Natural killer cell (primary cell): ENCODE results near the gene WDFY4. TPM values are rescaled to one million over a fixed set of nuclear protein-coding genes. Genes with fewer than 3 reads are reported as not detected.

Source experiments
- ATAC-seq, 3 donors: fragments of 150-1000 bp in 2 of 3; fragments of 200-7000 bp in 1 of 3; cut with Tn5 transposase; 1 replicate in 1 of 3; 2 replicates in 2 of 3; pipeline ENCODE4 v1.10.0; 2021; ENCODE audit warnings: mild to moderate bottlenecking in 2 of 3, moderate library complexity in 2 of 3
- DNase-seq, 2 donors: peaks; one replicate each; pipeline versions ENCODE4 v3.0.0 to v3.0.0-alpha.2; 2013 to 2021; ENCODE audit warnings: mixed read lengths in 1 of 2
- H3K27ac ChIP-seq: one replicate; pipeline ENCODE4 v1.5.1; 2013; ENCODE audit warnings: mild to moderate bottlenecking, low read length
- H3K27me3 ChIP-seq: one replicate; pipeline ENCODE4 v1.6.1; 2013; ENCODE audit warnings: low read length; ENCODE audit not compliant: control insufficient read depth, insufficient read depth
- H3K36me3 ChIP-seq: one replicate; pipeline ENCODE4 v1.6.1; 2013; ENCODE audit warnings: low read length; ENCODE audit not compliant: control insufficient read depth, insufficient read depth
- H3K4me1 ChIP-seq: one replicate; pipeline ENCODE4 v1.6.1; 2013; ENCODE audit warnings: low read length; ENCODE audit not compliant: control insufficient read depth, insufficient read depth
- H3K4me3 ChIP-seq: one replicate; pipeline ENCODE4 v1.5.1; 2013; ENCODE audit warnings: low read length
- H3K9me3 ChIP-seq: one replicate; pipeline ENCODE4 v1.6.1; 2013; ENCODE audit warnings: low read length; ENCODE audit not compliant: control insufficient read depth, insufficient read depth
- H3K27ac Mint-ChIP-seq, 2 donors: one replicate each; pipeline ENCODE4 v1.8.0; 2022; ENCODE audit warnings: mild to moderate bottlenecking in 2 of 2, mixed read lengths in 2 of 2, moderate library complexity in 1 of 2
- H3K27me3 Mint-ChIP-seq, 2 donors: one replicate each; pipeline ENCODE4 v1.8.0; 2022; ENCODE audit warnings: low read depth in 2 of 2, mixed read lengths in 2 of 2
- H3K36me3 Mint-ChIP-seq: one replicate; pipeline ENCODE4 v1.8.0; 2022; ENCODE audit warnings: mixed read lengths
- H3K4me1 Mint-ChIP-seq, 2 donors: one replicate each; pipeline ENCODE4 v1.8.0; 2022; ENCODE audit warnings: mixed read lengths in 2 of 2
- H3K4me3 Mint-ChIP-seq: one replicate; pipeline ENCODE4 v1.8.0; 2022; ENCODE audit warnings: mild to moderate bottlenecking, moderate library complexity, mixed read lengths
- H3K9me3 Mint-ChIP-seq, 2 donors: one replicate each; pipeline ENCODE4 v1.8.0; 2022; ENCODE audit warnings: mixed read lengths in 2 of 2
- CTCF ChIP-seq: fragments of 200-600 bp; IDR thresholded peaks from one replicate; pipeline ENCODE4 v1.8.0; 2022; ENCODE audit warnings: antibody characterized with exemption
- WGBS: methylation state at CpG from one replicate; pipeline ENCODE4 v1.1.7; 2013; ENCODE audit warnings: missing lambda C conversion rate; ENCODE audit not compliant: insufficient coverage; 5-methylcytosine and 5-hydroxymethylcytosine counted together
- intact Hi-C: fragments of 100-400 bp; cut with micrococcal nuclease; formaldehyde crosslinking; loops from one replicate; pipeline ENCODE4 v1.14.2; 2022
- total RNA-seq, 4 donors: library from RNA; stranded (reverse); fragments of 120-200 nt in 1 of 4; gene quantifications; one replicate each; pipeline versions ENCODE4 v1.2.3 to v1.2.4, GENCODE V29; 2013 to 2022

WDFY4 gene
- total RNA-seq, result 1 to 10 TPM; 1.7 to 8.4 (median 3.5) TPM
- 77.3 TPM for total RNA-seq (2013)

- no peak within 1 kb of the TSS for H3K4me3 Mint-ChIP-seq
- DNase-seq (no peak), ATAC-seq (peak in 2 of 3 donors; percentile 38 to 60)
- TF ChIP-seq CTCF, result no peak
- 27% methylated on average over 23 of the region's 23 CpGs for WGBS
- peaks cover 0 to 11% of the 10 kb centered on the region in 2 donors for H3K27me3 Mint-ChIP-seq
- Histone ChIP-seq H3K27ac (peak within 1 kb of the TSS; percentile 87), H3K36me3 (no peaks in the 10 kb centered on the region), H3K27me3 (no peaks in the 10 kb centered on the region), H3K4me1 (no peaks in the 10 kb centered on the region), H3K9me3 (no peaks in the 10 kb centered on the region), H3K4me3 (peak within 1 kb of the TSS; percentile 48)
- H3K9me3 Mint-ChIP-seq, result no peaks in the 10 kb centered on the region
- H3K4me1 Mint-ChIP-seq, result peaks cover 0 to 5% of the 10 kb centered on the region in 2 donors
- no peaks in the 10 kb centered on the region for H3K36me3 Mint-ChIP-seq
- peak within 1 kb of the TSS in 1 of 2 donors; percentile 9 for H3K27ac Mint-ChIP-seq
- intact Hi-C loops, result no loop called here
Measured at GRCh38 chr10:48684792-48685623, at the start of gene WDFY4. WDFY4 (plus strand) TSS chr10:48684873; CDS start chr10:48709733, 24,860 bp downstream.

GRCh38 chr10:48634984-48635557 is 49.6 kb upstream of the WDFY4 start:
- H3K9me3 ChIP-seq, result no peaks in the 10 kb centered on the region
- WGBS, result 64% methylated on average over 7 of the region's 8 CpGs
- Mint-ChIP-seq H3K4me3 (no peak overlapping the region), H3K27me3 (peaks cover 17 to 22% of the 10 kb centered on the region in 2 donors), H3K9me3 (no peaks in the 10 kb centered on the region), H3K4me1 (peaks cover 12 to 15% of the 10 kb centered on the region in 2 donors), H3K36me3 (peaks cover 11% of the 10 kb centered on the region), H3K27ac (no peak overlapping the region)
- no peak overlapping the region for H3K27ac ChIP-seq
- no peak for DNase-seq
- intact Hi-C loops, result no loop called here
- no peak for ATAC-seq
- H3K4me3 ChIP-seq, result no peak overlapping the region
- H3K4me1 ChIP-seq, result peaks cover 19% of the 10 kb centered on the region
- TF ChIP-seq CTCF, result no peak
- no peaks in the 10 kb centered on the region for H3K27me3 ChIP-seq
- no peaks in the 10 kb centered on the region for H3K36me3 ChIP-seq

- no peak for TF ChIP-seq CTCF
- Histone ChIP-seq H3K27ac (no peak overlapping the region), H3K9me3 (no peaks in the 10 kb centered on the region), H3K4me3 (no peak overlapping the region), H3K36me3 (no peaks in the 10 kb centered on the region), H3K4me1 (peaks cover 19% of the 10 kb centered on the region), H3K27me3 (no peaks in the 10 kb centered on the region)
- no peak overlapping the region for H3K27ac Mint-ChIP-seq
- no peak for DNase-seq
- 53% methylated on average over 2 of the region's 3 CpGs for WGBS
- ATAC-seq, result no peak
- no peak overlapping the region for H3K4me3 Mint-ChIP-seq
- H3K27me3 Mint-ChIP-seq, result peaks cover 19 to 22% of the 10 kb centered on the region in 2 donors
- peaks cover 14% of the 10 kb centered on the region for H3K36me3 Mint-ChIP-seq
- peaks cover 0 to 2% of the 10 kb centered on the region in 2 donors for H3K9me3 Mint-ChIP-seq
- H3K4me1 Mint-ChIP-seq, result peaks cover 12 to 15% of the 10 kb centered on the region in 2 donors
- intact Hi-C loops, result no loop called here
Measured at GRCh38 chr10:48636231-48636630, 48.4 kb upstream of the WDFY4 start.
